ENCODE data around the gene MAGI2. TPM values are rescaled to one million over a fixed set of nuclear protein-coding genes. Genes with fewer than 3 reads are reported as not detected.

Gene MAGI2
- total and polyA plus RNA-seq, 2 of the 13 experiments (the other 11 are each of a cell fraction or from before 2014, with no cell fraction given): 1.5 to 3.8 TPM

DNA sequence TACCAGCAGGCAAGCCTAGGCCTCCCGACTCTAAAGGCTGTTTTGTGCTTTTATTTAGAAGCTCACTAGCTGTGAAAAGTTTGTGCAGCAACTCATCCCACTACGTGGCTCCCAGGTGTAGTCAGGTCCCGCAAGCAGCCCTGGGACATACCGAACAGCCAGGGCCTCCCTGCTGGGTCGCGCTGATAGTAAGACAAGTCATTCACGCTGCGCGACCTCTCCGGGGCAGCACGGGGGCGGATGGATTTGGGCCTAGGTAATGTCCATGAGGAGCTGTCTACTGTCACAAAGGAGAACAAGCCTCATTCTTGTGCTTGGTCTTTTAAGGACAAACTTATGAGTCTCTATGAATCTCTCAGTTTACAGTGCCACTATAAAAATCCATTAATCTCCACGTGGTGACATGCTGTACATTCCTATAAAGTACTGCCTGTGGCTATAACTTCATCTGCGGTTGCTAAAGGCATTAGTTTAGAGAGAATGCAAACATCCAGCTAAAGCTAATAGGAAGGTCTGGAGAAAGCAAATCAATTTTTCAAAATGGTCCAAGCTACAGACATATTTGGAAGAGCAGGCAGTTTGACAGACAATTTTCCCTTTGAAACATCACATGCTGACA lies 1108.1 kb downstream of the MAGI2 start (continued):
- TF ChIP-seq, protein P1, sequence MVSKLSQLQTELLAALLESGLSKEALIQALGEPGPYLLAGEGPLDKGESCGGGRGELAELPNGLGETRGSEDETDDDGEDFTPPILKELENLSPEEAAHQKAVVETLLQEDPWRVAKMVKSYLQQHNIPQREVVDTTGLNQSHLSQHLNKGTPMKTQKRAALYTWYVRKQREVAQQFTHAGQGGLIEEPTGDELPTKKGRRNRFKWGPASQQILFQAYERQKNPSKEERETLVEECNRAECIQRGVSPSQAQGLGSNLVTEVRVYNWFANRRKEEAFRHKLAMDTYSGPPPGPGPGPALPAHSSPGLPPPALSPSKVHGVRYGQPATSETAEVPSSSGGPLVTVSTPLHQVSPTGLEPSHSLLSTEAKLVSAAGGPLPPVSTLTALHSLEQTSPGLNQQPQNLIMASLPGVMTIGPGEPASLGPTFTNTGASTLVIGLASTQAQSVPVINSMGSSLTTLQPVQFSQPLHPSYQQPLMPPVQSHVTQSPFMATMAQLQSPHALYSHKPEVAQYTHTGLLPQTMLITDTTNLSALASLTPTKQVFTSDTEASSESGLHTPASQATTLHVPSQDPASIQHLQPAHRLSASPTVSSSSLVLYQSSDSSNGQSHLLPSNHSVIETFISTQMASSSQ (IDR thresholded peaks at IDR 0.05; ENCODE audit: low read depth): no peak
- TF ChIP-seq, protein P1 (CRISPR knock-in tag; IDR thresholded peaks at IDR 0.05; ENCODE audit: borderline replicate concordance): no peak

DNA sequence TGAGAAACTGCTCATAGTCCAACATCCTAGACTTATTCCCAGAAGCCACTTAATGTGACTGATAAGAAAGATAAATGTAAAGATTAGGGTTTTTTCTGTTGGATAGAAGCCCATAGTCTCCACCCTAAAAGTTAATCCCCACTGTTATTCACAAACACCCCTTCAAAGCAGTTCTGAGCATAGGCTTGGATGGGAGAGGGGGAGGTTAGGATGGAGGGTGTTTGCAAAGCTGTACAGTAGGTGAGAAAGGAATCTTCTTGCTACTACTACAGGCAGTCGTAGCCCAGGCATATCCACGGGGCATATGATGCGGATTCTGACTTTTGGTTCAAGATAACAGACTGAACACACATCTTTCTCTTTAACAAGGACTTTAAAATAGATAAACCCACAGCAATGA lies 1119.0 kb downstream of the MAGI2 start:
- 17% methylated on average over 3 of the region's 3 CpGs for WGBS (ENCODE audit: low lambda C conversion rate)
- H3K27me3 ChIP-seq (ENCODE audit: control insufficient read depth in 1 of 2, insufficient read depth in 2 of 2, low read length in 2 of 2): no peaks in the 10 kb centered on the region
- H3K9me3 ChIP-seq (ENCODE audit: low read length): no peaks in the 10 kb centered on the region
- H3K27ac ChIP-seq (ENCODE audit: extremely low read length, insufficient read depth, low read length): no peak overlapping the region
- H4K20me1 ChIP-seq (ENCODE audit: insufficient read depth, low read length): no peaks in the 10 kb centered on the region
- FAIRE-seq (no peak), ATAC-seq (peak; percentile 72), DNase-seq (ENCODE audit: low spot score) (no peak)
- ChIA-PET CTCF (ENCODE audit: low intra/inter-chr PET ratio, low total read pairs) (no interaction called here), POLR2A (no interaction called here)
- intact Hi-C loops (cut with micrococcal nuclease; ENCODE audit: unreplicated experiment): no loop called here
- no peaks in the 10 kb centered on the region for H3K79me2 ChIP-seq (ENCODE audit: insufficient read depth, low read length)
- no peak overlapping the region for H3K9ac ChIP-seq (ENCODE audit: insufficient read depth, low read depth, low read length)
- H3K4me2 ChIP-seq (ENCODE audit: low read depth, low read length): no peak overlapping the region
- no peak overlapping the region for H3K4me3 ChIP-seq (replicated peaks in 1 of 3; ENCODE audit: insufficient read depth in 1 of 3, low read depth in 2 of 3, low read length in 3 of 3)
- no peak overlapping the region for H2AFZ ChIP-seq (ENCODE audit: low read length)
- no TSS peak for BruUV-seq (replicated peaks)
- in situ Hi-C loops (cut with HindIII; ENCODE audit: extremely low pct_ligation_motif_present, low pct_unique_long_range_greater_than_20kb): no loop called here
- TF ChIP-seq FOXJ3 (CRISPR knock-in tag; IDR thresholded peaks at IDR 0.05; ENCODE audit: borderline replicate concordance) (no peak), ZNF264 (CRISPR knock-in tag; IDR thresholded peaks at IDR 0.05) (no peak), CBX2 (IDR thresholded peaks at IDR 0.05; ENCODE audit: low read depth, low read length) (no peak), CBX2 (CRISPR knock-in tag; IDR thresholded peaks at IDR 0.05; ENCODE audit: low read depth) (no peak), ZNF503 (CRISPR knock-in tag; IDR thresholded peaks at IDR 0.05) (no peak), NCOA5 (CRISPR knock-in tag; IDR thresholded peaks at IDR 0.05) (no peak), CBX5 (CRISPR knock-in tag; IDR thresholded peaks at IDR 0.05; ENCODE audit: borderline replicate concordance) (no peak), ZNF296 (CRISPR knock-in tag; conservative IDR thresholded peaks at IDR 0.05) (no peak), ZMYM3 (CRISPR knock-in tag; IDR thresholded peaks at IDR 0.05) (no peak), DPF2 (CRISPR knock-in tag; IDR thresholded peaks at IDR 0.05; ENCODE audit: borderline replicate concordance, low read depth) (no peak), NCOA1 (CRISPR knock-in tag; IDR thresholded peaks at IDR 0.05) (no peak), ETS1 (CRISPR knock-in tag; IDR thresholded peaks at IDR 0.05) (no peak), ZNF383 (CRISPR knock-in tag; IDR thresholded peaks at IDR 0.05; ENCODE audit: borderline replicate concordance) (no peak), PLRG1 (conservative IDR thresholded peaks at IDR 0.05) (no peak)
- peaks cover 17% of the 10 kb centered on the region for H3K4me1 ChIP-seq (ENCODE audit: insufficient read depth, low read length)
- no peaks in the 10 kb centered on the region for H3K36me3 ChIP-seq (replicated peaks in 1 of 2; ENCODE audit: control insufficient read depth in 1 of 2, insufficient read depth in 2 of 2, low read length in 2 of 2)
